SK-N-MC (cell line): ENCODE measurements around the gene DZIP1L.

Experiments
- EZH2 ChIP-seq: fragments of 200-600 bp; sonication (generic); IDR thresholded peaks from one replicate; pipeline ENCODE4 v1.6.1; 2017; ENCODE audit warnings: antibody characterized with exemption
- FOXP2 ChIP-seq: optimal IDR thresholded peaks from 2 replicates; pipeline ENCODE3; 2011; ENCODE audit warnings: mild to moderate bottlenecking, moderate library complexity; ENCODE audit not compliant: insufficient read depth; ENCODE audit errors: extremely low read length, control extremely low read depth
- POLR2AphosphoS5 ChIP-seq: IDR thresholded peaks from 2 replicates; pipeline ENCODE4 v1.6.1; 2012; ENCODE audit warnings: mild to moderate bottlenecking, low read depth, low read length, borderline replicate concordance

GRCh38 chr3:138140940-138141339, 25.5 kb upstream of the DZIP1L start:
- TF ChIP-seq POLR2AphosphoS5 (no peak), EZH2 (no peak), FOXP2 (no peak)
